ENCODE data around the gene STXBP6. TPM values are rescaled to one million over a fixed set of nuclear protein-coding genes. Genes with fewer than 3 reads are reported as not detected.

Gene STXBP6
- total and polyA plus RNA-seq, 8 donors: 9.9 to 28.5 (median 23.2) TPM

DNA sequence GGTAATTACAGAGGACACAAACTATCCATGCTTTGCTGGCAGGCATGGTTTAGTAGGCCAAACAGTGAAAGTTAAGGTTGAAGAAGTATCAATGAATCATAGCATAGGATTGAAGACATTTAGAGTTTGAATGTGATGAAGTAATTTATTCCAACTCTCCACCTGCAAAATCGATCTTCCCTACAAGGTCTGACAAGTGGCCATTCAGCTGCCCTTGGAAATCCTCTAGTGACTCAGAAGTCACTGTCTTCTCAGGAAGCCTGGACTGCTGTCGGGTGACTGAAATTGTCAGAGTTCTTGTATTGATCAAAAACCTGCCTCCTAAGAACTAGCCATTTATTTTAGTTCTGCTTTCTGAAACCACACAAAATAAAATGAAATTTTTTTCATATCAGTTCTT lies 17.7 kb upstream of the STXBP6 start:
- 79 to 88% methylated on average over 2 of the region's 2 CpGs for WGBS, 2 donors
- H3K4me1 ChIP-seq: no peaks in the 10 kb centered on the region
- FAIRE-seq: no peak
- H3K27ac ChIP-seq: no peak overlapping the region
- intact Hi-C loops (cut with DNase I): no loop called here
- H3K9me3 ChIP-seq: no peaks in the 10 kb centered on the region
- H3K4me3 ChIP-seq: no peak overlapping the region
- no peak for ATAC-seq
- TF ChIP-seq, protein P1, sequence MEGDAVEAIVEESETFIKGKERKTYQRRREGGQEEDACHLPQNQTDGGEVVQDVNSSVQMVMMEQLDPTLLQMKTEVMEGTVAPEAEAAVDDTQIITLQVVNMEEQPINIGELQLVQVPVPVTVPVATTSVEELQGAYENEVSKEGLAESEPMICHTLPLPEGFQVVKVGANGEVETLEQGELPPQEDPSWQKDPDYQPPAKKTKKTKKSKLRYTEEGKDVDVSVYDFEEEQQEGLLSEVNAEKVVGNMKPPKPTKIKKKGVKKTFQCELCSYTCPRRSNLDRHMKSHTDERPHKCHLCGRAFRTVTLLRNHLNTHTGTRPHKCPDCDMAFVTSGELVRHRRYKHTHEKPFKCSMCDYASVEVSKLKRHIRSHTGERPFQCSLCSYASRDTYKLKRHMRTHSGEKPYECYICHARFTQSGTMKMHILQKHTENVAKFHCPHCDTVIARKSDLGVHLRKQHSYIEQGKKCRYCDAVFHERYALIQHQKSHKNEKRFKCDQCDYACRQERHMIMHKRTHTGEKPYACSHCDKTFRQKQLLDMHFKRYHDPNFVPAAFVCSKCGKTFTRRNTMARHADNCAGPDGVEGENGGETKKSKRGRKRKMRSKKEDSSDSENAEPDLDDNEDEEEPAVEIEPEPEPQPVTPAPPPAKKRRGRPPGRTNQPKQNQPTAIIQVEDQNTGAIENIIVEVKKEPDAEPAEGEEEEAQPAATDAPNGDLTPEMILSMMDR (IDR thresholded peaks at IDR 0.05): no peak
- DNase-seq: no peak
- H3K36me3 ChIP-seq: no peaks in the 10 kb centered on the region
- H3K27me3 ChIP-seq: no peaks in the 10 kb centered on the region

DNA sequence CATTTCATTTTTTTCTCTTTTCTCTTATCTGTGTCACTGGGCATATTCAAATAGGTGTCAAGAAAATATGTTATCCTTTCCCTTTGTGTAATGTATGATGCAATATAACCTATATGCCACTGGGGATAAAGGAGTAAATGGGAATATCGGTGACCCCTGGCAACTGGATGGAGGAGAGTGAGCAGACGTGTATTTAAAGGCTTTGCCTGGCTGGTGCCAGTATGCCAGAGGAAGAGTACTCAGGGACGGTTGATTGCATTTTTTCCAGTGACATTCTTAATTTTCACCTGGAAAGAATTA lies 12.0 kb upstream of the STXBP6 start:
- Histone ChIP-seq H3K36me3 (no peaks in the 10 kb centered on the region), H3K27ac (no peak overlapping the region), H3K4me1 (peaks cover 0 to 6% (median 0%) of the 10 kb centered on the region in 3 donors), H3K9me3 (no peaks in the 10 kb centered on the region), H3K27me3 (no peaks in the 10 kb centered on the region), H3K4me3 (no peak overlapping the region)
- no peak for ATAC-seq
- FAIRE-seq: no peak
- intact Hi-C loops (cut with DNase I): no loop called here
- TF ChIP-seq, protein P1 (IDR thresholded peaks at IDR 0.05): no peak
- 45 to 51% methylated on average over 3 of the region's 3 CpGs for whole genome bisulfite sequencing, 2 donors
- DNase-seq: no peak

DNA sequence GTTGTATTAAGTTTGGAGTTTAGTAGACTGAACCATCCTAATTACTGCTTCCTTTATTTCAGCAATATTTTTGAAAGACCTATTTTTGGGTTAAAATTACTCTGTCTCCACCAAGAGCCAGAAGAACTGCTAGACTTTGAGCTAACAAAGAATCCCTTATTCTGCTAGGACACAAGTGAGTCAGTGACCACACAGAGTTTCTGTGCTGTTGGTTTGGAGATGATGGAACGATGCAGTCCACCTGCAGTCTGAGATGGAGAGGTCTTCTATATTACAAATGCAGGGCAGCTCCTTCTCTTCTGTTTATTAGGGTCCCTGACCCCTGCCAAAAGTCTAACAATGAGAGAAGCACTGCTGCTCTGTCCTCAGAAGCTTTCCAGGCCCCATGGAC lies 6.7 kb upstream of the STXBP6 start:
- ATAC-seq (no peak), DNase-seq (no peak), FAIRE-seq (no peak)
- WGBS, 2 donors: 95 to 97% methylated on average over 1 of the region's 1 CpG
- Histone ChIP-seq H3K4me3 (no peak overlapping the region), H3K36me3 (no peaks in the 10 kb centered on the region), H3K27me3 (no peaks in the 10 kb centered on the region), H3K4me1 (peaks cover 9 to 32% (median 21%) of the 10 kb centered on the region in 3 donors), H3K9me3 (no peaks in the 10 kb centered on the region), H3K27ac (no peak overlapping the region)
- intact Hi-C loops (cut with DNase I): no loop called here
- TF ChIP-seq, protein P1 (IDR thresholded peaks at IDR 0.05): no peak

DNA sequence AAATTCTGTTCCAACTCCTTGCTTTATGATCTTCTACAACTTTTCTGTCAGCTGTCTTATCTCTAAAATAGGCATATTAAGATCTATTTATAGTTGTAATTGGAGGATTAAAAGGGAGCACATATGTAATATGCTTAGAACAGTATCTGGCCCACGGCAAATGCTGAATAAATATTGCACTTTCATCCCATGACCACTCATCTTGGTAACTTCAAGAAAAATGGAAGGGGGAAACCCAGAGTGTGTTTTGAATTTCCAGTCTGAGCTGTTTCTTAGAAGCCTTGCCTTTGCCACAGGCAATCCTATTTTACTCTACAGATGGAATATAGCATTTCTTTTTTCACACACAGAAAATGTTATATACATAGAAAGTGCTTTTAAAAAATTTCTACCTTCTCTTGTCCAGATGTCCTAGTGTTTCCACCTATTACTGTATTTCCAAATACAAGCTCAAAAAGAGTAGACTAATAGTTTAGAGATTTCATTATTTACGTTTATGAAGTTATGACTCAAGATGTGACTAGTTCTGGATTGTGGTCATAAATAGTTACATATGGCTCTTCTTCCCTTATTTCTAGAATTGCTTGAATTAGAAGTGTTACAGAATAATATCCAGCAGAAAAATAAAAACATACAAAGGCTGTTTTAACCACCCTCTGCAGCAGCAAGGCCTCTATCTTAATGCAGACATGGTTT lies 6.2 kb upstream of the STXBP6 start:
- 65 to 69% methylated on average over 2 of the region's 2 CpGs for WGBS, 2 donors
- no peaks in the 10 kb centered on the region for H3K36me3 ChIP-seq
- TF ChIP-seq, protein P1 (IDR thresholded peaks at IDR 0.05): no peak
- H3K27ac ChIP-seq: no peak overlapping the region
- H3K9me3 ChIP-seq: no peaks in the 10 kb centered on the region
- no peaks in the 10 kb centered on the region for H3K27me3 ChIP-seq
- no peak overlapping the region for H3K4me3 ChIP-seq
- intact Hi-C loops (cut with DNase I): no loop called here
- DNase-seq: no peak
- H3K4me1 ChIP-seq: peaks cover 14 to 37% (median 24%) of the 10 kb centered on the region in 3 donors
- ATAC-seq: no peak
- no peak for FAIRE-seq

DNA sequence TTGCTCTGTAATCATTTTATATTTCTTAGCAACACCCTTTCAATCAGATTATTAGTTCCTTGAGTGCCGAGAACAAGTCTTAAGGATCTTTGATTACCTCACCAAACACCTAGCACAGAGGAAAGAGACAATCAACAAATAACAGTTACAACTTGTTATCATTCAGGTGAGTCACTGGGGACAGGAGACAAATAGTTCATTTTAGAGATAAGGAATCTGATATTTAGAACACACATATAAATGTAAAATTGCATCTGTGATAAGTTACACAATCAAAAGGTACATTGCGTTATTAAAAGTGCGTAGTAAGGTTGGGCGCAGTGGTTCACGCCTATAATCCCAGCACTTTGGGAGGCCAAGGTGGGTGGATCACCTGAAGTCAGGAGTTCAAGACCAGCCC lies 5.1 kb upstream of the STXBP6 start:
- no peaks in the 10 kb centered on the region for H3K9me3 ChIP-seq
- intact Hi-C loops (cut with DNase I): no loop called here
- H3K36me3 ChIP-seq: no peaks in the 10 kb centered on the region
- no peak for ATAC-seq
- H3K4me1 ChIP-seq: peaks cover 20 to 43% (median 31%) of the 10 kb centered on the region in 3 donors
- TF ChIP-seq, protein P1 (IDR thresholded peaks at IDR 0.05): no peak
- WGBS, 2 donors: 84% methylated on average over 5 of the region's 5 CpGs
- no peak for DNase-seq
- no peak overlapping the region for H3K27ac ChIP-seq
- no peak for FAIRE-seq
- no peak overlapping the region for H3K4me3 ChIP-seq
- no peaks in the 10 kb centered on the region for H3K27me3 ChIP-seq

Data from pancreas (tissue), 10 donors.